Kidney epithelial cell (primary cell): Measurements from ENCODE around the gene HLA-DQB1. TPM values are rescaled to one million over a fixed set of nuclear protein-coding genes. Genes with fewer than 3 reads are reported as not detected.

Source experiments
- DNase-seq: peaks from one replicate; pipeline ENCODE4 v3.0.0-alpha.2; 2010; ENCODE audit warnings: low read depth
- H3K27me3 ChIP-seq: 2 replicates; pipeline ENCODE4 v1.6.0; 2011; ENCODE audit warnings: low read length; ENCODE audit not compliant: control insufficient read depth, insufficient read depth
- H3K36me3 ChIP-seq: 2 replicates; pipeline ENCODE4 v1.5.1; 2011; ENCODE audit warnings: low read length; ENCODE audit not compliant: control insufficient read depth, insufficient read depth
- H3K4me3 ChIP-seq: 2 replicates; pipeline ENCODE4 v1.5.1; 2011; ENCODE audit warnings: low read depth, mild to moderate bottlenecking, control low read depth, low read length
- total RNA-seq: library from RNA; depleted of rRNA; stranded (reverse); fragments of >200 nt; gene quantifications from 2 replicates; pipeline ENCODE4 v1.2.3, GENCODE V29; 2015
- TF ChIP-seq, protein P1 (sequence below): IDR thresholded peaks from 2 replicates; pipeline ENCODE4 v1.5.1; 2011; ENCODE audit warnings: mild to moderate bottlenecking, moderate library complexity, low read length, control low read depth, inconsistent platforms; ENCODE audit not compliant: insufficient read depth, poor library complexity, severe bottlenecking

Gene HLA-DQB1
- total RNA-seq, 1 donor from 2014 or later, result 24.5 TPM

DNA sequence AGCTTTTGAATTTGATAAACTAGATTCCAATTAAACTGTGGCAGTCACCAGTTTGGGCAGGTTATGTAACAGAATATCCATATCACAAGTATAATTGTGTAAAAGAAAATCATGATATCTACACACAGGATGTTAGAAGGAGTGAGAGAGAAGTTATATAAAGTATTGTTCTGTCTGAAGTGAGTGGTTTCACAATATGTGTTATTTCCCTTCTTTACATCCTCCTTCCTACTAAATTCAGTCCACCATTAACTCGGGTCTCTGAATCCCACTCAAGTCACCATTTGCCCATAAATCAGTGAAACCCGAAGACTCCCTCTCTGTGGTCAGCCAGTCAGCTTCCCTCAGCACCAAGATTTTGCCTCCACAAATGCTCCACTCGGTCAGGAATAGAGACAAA lies 796 bp downstream of the HLA-DQB1 start:
- no peaks in the 10 kb centered on the region for H3K36me3 ChIP-seq
- H3K4me3 ChIP-seq, result no peak overlapping the region
- H3K27me3 ChIP-seq, result peaks cover 3% of the 10 kb centered on the region
- DNase-seq, result no peak
- TF ChIP-seq, protein P1, sequence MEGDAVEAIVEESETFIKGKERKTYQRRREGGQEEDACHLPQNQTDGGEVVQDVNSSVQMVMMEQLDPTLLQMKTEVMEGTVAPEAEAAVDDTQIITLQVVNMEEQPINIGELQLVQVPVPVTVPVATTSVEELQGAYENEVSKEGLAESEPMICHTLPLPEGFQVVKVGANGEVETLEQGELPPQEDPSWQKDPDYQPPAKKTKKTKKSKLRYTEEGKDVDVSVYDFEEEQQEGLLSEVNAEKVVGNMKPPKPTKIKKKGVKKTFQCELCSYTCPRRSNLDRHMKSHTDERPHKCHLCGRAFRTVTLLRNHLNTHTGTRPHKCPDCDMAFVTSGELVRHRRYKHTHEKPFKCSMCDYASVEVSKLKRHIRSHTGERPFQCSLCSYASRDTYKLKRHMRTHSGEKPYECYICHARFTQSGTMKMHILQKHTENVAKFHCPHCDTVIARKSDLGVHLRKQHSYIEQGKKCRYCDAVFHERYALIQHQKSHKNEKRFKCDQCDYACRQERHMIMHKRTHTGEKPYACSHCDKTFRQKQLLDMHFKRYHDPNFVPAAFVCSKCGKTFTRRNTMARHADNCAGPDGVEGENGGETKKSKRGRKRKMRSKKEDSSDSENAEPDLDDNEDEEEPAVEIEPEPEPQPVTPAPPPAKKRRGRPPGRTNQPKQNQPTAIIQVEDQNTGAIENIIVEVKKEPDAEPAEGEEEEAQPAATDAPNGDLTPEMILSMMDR, result no peak

DNA sequence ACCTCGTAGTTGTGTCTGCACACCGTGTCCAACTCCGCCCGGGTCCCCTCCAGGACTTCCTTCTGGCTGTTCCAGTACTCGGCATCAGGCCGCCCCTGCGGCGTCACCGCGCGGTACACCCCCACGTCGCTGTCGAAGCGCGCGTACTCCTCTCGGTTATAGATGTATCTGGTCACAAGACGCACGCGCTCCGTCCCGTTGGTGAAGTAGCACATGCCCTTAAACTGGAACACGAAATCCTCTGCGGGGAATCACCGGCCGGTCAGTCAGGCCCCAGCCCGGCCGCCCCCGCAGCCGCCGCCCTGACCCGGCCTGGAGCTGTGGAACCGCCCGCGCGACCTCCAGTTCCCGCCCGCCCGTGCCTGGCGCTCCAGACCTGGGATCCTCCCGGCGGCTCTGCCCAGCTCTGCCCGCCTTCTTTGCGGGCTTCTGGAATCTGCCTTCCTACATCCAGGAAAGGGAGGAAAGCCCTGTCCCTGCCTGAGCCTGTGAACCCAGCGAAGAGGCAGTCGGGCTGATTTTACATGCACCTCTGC lies 1.6 kb downstream of the HLA-DQB1 start:
- DNase-seq, result no peak
- peaks cover 3% of the 10 kb centered on the region for H3K27me3 ChIP-seq
- no peak overlapping the region for H3K4me3 ChIP-seq
- no peaks in the 10 kb centered on the region for H3K36me3 ChIP-seq
- TF ChIP-seq, protein P1, result no peak

DNA sequence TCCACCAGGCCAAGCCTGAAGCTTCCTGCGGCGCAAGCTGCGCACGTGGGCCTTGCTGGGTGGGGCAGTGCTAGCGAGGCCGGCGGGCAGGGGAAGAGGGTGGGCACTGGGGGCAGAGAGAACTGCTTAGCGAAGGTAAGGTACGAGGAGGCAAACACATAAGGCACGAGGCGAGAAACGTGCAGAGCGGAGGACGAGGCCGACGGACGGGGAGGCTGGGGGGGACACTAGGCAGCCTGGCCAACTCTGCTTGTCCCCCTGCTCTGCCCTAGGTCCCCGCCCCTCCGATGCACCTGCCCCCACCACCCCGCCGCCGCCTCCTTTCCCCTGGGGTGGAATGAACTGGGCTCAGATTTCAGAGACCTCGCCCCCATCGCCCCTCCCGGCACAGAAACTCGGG lies 2.1 kb downstream of the HLA-DQB1 start:
- H3K4me3 ChIP-seq, result no peak overlapping the region
- peaks cover 3% of the 10 kb centered on the region for H3K27me3 ChIP-seq
- no peaks in the 10 kb centered on the region for H3K36me3 ChIP-seq
- TF ChIP-seq, protein P1, result no peak
- no peak for DNase-seq

DNA sequence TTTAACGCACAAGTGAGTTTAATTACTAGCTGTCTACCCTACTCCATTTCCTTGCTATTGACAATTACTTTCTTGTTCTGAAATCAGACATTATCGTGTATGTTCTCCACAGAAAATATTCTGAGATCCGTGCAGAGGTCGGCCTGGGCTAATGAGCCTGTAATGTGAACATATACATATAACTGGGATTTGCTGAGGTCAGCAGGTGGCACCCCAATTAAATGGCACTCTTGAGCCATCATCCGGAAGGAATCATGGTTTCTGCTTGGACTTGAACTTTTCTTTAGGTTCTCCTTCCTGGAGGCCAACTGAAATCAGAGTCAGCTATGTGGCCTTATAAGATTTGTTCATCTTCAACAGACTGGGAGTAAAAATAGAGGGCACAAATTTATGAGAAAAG lies 3.6 kb downstream of the HLA-DQB1 start:
- H3K36me3 ChIP-seq, result no peaks in the 10 kb centered on the region
- peaks cover 3% of the 10 kb centered on the region for H3K27me3 ChIP-seq
- TF ChIP-seq, protein P1, result no peak
- DNase-seq, result no peak
- H3K4me3 ChIP-seq, result no peak overlapping the region

DNA sequence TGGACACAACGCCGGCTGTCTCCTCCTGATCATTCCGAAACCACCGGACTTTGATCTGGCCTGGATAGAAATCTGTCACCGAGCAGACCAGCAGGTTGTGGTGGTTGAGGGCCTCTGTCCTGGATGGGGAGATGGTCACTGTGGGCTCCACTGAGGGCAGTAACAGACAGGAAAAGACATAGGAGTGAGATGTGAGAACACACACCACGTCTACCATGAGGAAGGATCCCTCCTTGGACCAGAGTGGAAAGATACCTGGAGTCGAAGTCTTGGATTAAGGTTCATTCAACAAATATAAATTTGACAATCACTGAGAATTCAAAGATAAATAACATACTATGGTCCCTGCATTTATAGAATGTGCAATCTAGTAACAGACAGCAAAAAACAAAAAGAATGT lies 4.4 kb downstream of the HLA-DQB1 start:
- peaks cover 3% of the 10 kb centered on the region for H3K27me3 ChIP-seq
- TF ChIP-seq, protein P1, result no peak
- H3K36me3 ChIP-seq, result no peaks in the 10 kb centered on the region
- H3K4me3 ChIP-seq, result no peak overlapping the region
- no peak for DNase-seq

DNA sequence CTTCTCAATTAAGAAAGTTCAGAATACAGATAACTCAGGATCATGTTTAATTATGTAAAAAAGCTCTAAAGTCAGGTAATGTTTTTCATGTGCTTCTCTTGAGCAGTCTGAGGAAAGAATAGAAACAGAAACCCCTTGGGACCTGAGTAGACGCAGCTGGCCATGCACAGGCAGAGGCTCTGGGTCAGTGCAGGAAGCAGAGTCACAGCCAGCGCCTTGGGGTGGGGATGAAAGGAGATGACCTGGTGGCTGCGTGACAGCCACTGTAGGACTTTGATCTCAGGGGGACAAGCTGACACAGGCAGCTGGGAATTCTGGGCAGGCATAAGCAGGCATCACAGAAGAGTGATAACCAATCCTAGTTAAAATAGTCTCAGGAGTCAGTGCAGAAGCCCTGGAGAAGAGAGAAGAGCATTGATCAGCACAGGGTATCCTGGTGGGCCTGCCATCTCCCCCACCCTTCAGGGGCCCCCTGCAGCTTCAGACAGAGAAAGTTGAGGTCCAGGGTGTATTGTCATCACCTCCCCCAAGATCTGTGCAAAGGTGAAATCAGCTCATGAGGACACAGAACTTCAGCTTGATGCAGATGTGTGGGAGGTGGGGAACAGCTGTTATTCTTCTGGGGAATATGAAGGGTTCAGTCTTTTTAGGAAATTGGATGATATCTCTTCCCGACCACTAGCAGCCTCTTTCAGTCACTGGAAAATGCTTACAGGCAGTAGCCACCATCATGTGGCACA lies 6.4 kb downstream of the HLA-DQB1 start:
- H3K4me3 ChIP-seq, result no peak overlapping the region
- TF ChIP-seq, protein P1, result no peak
- no peak for DNase-seq

More for the DNA sequence above, 6.4 kb downstream of the HLA-DQB1 start:
- H3K36me3 ChIP-seq, result no peaks in the 10 kb centered on the region
- no peaks in the 10 kb centered on the region for H3K27me3 ChIP-seq
